IgD-negative memory B cell (primary cell): ENCODE measurements around the gene BTC. TPM values are rescaled to one million over a fixed set of nuclear protein-coding genes. Genes with fewer than 3 reads are reported as not detected.

ENCODE experiments used
- H3K27ac Mint-ChIP-seq, 3 donors: one replicate each; pipeline ENCODE4 v1.8.0; 2020 to 2022; ENCODE audit warnings: mild to moderate bottlenecking in 3 of 3, mixed read lengths in 3 of 3, moderate library complexity in 1 of 3
- H3K27me3 Mint-ChIP-seq: one replicate; pipeline ENCODE4 v1.8.0; 2021; ENCODE audit warnings: mixed read lengths
- H3K36me3 Mint-ChIP-seq: one replicate; pipeline ENCODE4 v1.8.0; 2020; ENCODE audit warnings: mild to moderate bottlenecking, mixed read lengths
- H3K4me1 Mint-ChIP-seq, 3 donors: one replicate each; pipeline ENCODE4 v1.8.0; 2020 to 2022; ENCODE audit warnings: mixed read lengths in 3 of 3, mild to moderate bottlenecking in 1 of 3
- H3K4me3 Mint-ChIP-seq, 4 donors: one replicate each; pipeline ENCODE4 v1.8.0; 2020 to 2022; ENCODE audit warnings: mild to moderate bottlenecking in 4 of 4, mixed read lengths in 4 of 4, moderate library complexity in 3 of 4
- H3K9me3 Mint-ChIP-seq, 3 donors: one replicate each; pipeline ENCODE4 v1.8.0; 2020 to 2021; ENCODE audit warnings: mixed read lengths in 3 of 3, mild to moderate bottlenecking in 1 of 3
- polyA plus RNA-seq: library from polyadenylated mRNA; unstranded; fragments of 300-500 nt; fragmentation: Illumina TruSeq; gene quantifications from one replicate; pipeline ENCODE4 v1.2.3, GENCODE V29; 2021

BTC gene
- polyA plus RNA-seq, 1 donor from 2014 or later: not detected

- Mint-ChIP-seq H3K4me3 (no peak overlapping the region), H3K27me3 (no peaks in the 10 kb centered on the region), H3K36me3 (no peaks in the 10 kb centered on the region), H3K27ac (no peak overlapping the region), H3K9me3 (peaks cover 0 to 3% (median 0%) of the 10 kb centered on the region in 3 donors), H3K4me1 (no peaks in the 10 kb centered on the region)
Observed at GRCh38 chr4:74777531-74777930, 16.8 kb downstream of the BTC start.

- peaks cover 3% of the 10 kb centered on the region for H3K27me3 Mint-ChIP-seq
- H3K27ac Mint-ChIP-seq: no peak overlapping the region
- H3K4me3 Mint-ChIP-seq: no peak overlapping the region
- H3K36me3 Mint-ChIP-seq: no peaks in the 10 kb centered on the region
- no peaks in the 10 kb centered on the region for H3K9me3 Mint-ChIP-seq
- no peaks in the 10 kb centered on the region for H3K4me1 Mint-ChIP-seq
Observed at GRCh38 chr4:74772783-74773182, 21.5 kb downstream of the BTC start.

DNA sequence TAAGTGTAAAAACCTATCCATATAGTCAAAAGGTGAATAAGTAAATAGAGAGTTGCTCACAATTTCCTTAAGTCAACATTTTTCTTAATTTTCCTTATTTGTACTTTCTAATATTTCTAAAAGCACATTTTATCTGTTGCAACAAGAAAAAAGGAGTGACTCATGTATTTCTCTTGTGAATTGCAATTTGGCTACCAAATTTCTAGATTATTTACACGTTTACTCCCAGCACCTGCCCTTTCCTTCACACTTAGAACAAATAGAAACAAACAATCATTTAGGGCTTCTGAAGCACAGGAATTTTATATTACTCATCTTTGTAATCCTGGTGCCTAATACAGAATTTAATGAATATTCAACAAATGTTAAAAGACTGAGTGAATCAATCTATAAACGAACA lies 22.2 kb downstream of the BTC start:
- Mint-ChIP-seq H3K27me3 (peaks cover 3% of the 10 kb centered on the region), H3K27ac (no peak overlapping the region), H3K4me3 (no peak overlapping the region), H3K4me1 (no peaks in the 10 kb centered on the region), H3K36me3 (no peaks in the 10 kb centered on the region), H3K9me3 (no peaks in the 10 kb centered on the region)

DNA sequence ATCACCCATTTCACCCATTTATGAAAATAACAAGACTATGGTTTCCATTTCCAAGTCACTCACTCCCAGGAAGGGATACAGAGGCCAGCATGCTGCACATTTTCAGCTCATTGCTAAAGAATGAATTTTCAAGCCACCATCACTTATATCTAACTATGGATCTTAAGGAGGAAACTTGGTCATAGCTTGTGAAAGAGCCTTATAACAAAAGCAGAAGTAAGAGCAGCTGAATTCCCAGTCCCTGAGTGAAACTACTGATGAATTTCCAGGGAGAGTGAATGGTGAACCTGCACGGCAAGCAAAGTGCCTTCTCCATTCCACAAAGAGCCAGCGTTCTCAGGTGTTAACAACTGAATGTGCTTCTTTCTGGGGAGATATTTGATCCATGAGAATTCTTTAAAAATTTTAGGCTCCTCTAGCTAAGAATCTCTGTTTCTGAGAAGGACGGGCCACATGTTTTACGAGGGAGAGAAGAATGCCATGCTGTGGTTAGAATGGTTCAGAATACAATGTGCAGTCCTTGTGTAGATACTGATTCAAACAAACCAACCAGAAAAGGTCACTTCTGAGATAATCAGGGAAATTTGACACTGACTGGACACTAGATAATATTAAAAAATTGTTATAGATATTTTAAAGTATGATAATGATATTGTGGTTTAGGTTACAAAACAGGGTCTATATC lies 24.0 kb downstream of the BTC start:
- Mint-ChIP-seq H3K9me3 (no peaks in the 10 kb centered on the region), H3K4me3 (no peak overlapping the region), H3K27ac (no peak overlapping the region), H3K27me3 (peaks cover 3% of the 10 kb centered on the region), H3K4me1 (no peaks in the 10 kb centered on the region), H3K36me3 (no peaks in the 10 kb centered on the region)

- Mint-ChIP-seq H3K9me3 (peaks cover 0 to 2% (median 0%) of the 10 kb centered on the region in 3 donors), H3K27ac (no peak overlapping the region), H3K36me3 (no peaks in the 10 kb centered on the region), H3K4me1 (no peaks in the 10 kb centered on the region), H3K27me3 (peaks cover 3% of the 10 kb centered on the region), H3K4me3 (no peak overlapping the region)
Observed at GRCh38 chr4:74768857-74769525, 25.3 kb downstream of the BTC start.

DNA sequence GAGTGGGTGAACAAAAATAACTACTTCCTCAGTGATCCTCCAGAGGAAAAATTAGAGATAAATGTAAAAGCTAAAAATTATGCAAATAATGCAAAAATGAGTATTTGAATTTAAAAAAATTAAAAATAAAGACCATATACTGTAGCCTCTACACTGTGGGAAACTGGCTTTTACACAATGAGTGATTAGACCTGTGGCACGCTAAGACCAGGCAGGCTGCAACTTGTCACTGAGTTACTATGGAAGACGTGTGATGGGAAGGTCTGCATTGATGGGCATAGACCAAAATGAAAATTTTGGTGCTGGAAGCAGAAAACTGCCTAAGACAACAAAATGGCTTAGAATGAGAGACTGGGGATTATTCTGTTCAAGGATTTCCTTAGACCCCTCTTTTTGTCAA lies 30.2 kb downstream of the BTC start:
- Mint-ChIP-seq H3K4me1 (no peaks in the 10 kb centered on the region), H3K27ac (no peak overlapping the region), H3K36me3 (no peaks in the 10 kb centered on the region), H3K27me3 (no peaks in the 10 kb centered on the region), H3K9me3 (peaks cover 0 to 2% (median 0%) of the 10 kb centered on the region in 3 donors), H3K4me3 (peak overlapping the region in 1 of 4 donors; percentile 6)

DNA sequence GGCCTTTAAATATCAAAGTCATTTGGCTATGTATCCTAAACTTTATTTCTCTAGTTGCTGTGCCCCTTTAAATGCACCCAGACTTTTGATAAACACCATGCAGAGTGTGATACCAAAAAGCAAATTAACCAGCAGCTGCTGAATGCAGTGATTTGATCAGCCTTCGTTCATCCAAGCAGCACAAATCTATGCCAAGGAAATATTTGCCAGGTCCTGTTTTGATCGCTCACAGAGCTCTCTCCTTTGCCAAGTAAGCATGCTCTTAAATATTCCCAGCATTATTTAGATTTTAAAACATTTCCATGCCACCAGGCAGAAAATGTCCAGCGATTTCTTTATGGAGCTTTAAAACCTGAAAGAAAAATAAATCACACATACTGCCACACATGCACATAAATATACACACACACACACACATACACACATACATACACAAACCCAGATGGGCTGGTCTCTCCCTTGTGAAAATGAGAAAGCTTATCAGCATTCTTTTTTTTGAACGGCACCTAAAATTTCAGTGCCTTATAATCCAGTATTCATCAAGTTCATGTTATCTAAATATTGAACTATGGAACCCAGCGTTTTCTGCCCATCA lies 35.7 kb downstream of the BTC start:
- Mint-ChIP-seq H3K4me3 (no peak overlapping the region), H3K4me1 (peaks cover 0 to 7% (median 6%) of the 10 kb centered on the region in 3 donors), H3K36me3 (no peaks in the 10 kb centered on the region), H3K9me3 (no peaks in the 10 kb centered on the region), H3K27ac (no peak overlapping the region), H3K27me3 (peaks cover 1% of the 10 kb centered on the region)

- Mint-ChIP-seq H3K4me1 (peaks cover 0 to 7% (median 6%) of the 10 kb centered on the region in 3 donors), H3K36me3 (no peaks in the 10 kb centered on the region), H3K4me3 (no peak overlapping the region), H3K27ac (no peak overlapping the region), H3K27me3 (peaks cover 1% of the 10 kb centered on the region), H3K9me3 (no peaks in the 10 kb centered on the region)
Observed at GRCh38 chr4:74757136-74757535, 37.2 kb downstream of the BTC start.

DNA sequence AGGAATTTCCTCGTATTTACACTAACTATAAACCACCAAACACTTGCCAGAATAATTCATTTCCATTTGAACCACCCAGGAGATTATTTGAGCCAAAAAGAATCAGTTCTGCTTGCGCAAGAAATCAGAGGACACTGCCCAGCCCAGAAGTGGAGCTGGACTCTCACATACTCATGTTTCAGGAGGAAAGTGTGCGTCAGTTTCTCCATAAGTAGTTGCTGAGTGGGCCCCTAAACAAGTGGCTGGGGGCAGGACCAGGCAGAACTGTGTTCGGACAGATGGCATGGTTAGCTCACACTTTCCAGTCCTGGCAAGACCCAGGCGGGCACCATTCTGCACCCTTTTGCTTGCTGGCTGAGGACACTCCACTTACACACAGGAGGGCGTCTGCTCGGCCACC lies 38.8 kb downstream of the BTC start:
- peaks cover 1% of the 10 kb centered on the region for H3K27me3 Mint-ChIP-seq
- H3K4me3 Mint-ChIP-seq: no peak overlapping the region
- H3K36me3 Mint-ChIP-seq: no peaks in the 10 kb centered on the region
- H3K4me1 Mint-ChIP-seq: peaks cover 0 to 7% (median 6%) of the 10 kb centered on the region in 3 donors
- H3K9me3 Mint-ChIP-seq: no peaks in the 10 kb centered on the region
- no peak overlapping the region for H3K27ac Mint-ChIP-seq

DNA sequence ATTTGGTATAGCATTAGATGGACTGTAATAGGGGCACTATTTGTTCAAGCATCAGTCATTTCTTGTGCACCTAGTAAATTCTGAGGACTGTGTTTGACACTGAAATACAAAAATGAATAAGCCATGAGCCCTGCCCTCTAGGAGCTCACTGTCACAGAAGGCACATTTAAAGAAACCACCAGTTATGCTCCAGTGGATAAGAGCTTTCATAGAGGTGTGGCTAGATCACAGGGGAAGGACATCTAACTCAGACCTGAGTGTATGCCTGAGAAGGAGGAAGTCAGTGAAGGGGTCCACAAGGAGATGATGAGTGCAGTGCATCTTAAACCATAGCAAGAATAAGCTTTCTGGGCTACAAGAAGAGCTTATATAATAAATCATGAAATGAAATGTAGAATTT lies 40.1 kb downstream of the BTC start:
- no peaks in the 10 kb centered on the region for H3K36me3 Mint-ChIP-seq
- H3K4me1 Mint-ChIP-seq: peaks cover 0 to 7% (median 6%) of the 10 kb centered on the region in 3 donors
- no peak overlapping the region for H3K4me3 Mint-ChIP-seq
- H3K27ac Mint-ChIP-seq: no peak overlapping the region
- H3K9me3 Mint-ChIP-seq: no peaks in the 10 kb centered on the region
- peaks cover 1% of the 10 kb centered on the region for H3K27me3 Mint-ChIP-seq

DNA sequence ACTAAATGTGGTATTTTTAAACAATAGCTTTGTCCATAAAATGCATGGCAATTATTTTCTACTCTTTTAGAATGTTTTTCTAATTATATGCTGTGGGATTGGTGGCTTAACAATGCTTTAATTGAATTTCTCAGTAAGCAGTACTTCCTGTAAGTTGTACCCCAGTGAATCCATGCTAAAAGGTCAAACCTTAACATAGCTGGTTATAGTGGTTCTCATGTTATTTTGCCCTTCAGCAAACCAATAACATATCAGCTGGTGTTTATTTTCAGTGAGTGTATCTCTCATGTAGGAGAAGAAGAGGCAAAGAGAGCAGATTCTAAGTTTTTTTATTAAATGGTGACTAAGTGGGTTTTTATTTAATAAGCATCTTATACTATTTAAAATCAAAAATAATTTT lies 41.5 kb downstream of the BTC start:
- H3K4me3 Mint-ChIP-seq: no peak overlapping the region
- H3K36me3 Mint-ChIP-seq: no peaks in the 10 kb centered on the region
- H3K27me3 Mint-ChIP-seq: peaks cover 1% of the 10 kb centered on the region
- H3K27ac Mint-ChIP-seq: no peak overlapping the region
- no peaks in the 10 kb centered on the region for H3K9me3 Mint-ChIP-seq
- peaks cover 0 to 7% (median 6%) of the 10 kb centered on the region in 3 donors for H3K4me1 Mint-ChIP-seq

DNA sequence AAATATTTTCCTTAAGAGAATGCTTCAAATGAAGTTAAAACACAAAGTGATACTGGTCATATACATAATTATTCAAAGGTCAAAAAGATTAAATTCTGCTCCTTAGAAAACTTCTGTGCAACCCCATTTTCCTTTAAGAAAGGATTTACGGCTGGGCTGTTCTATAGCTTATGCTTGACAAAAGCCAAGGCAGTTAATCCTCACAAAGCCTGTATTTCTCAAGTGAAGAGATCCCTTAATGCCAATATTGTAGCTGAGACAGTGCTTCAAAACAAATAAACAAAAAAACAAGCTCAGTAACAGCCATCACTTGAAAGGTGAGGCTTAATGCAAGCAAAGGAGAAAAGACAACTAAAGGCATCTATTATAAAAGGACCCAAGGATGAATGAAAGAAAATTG lies 42.5 kb downstream of the BTC start:
- H3K9me3 Mint-ChIP-seq: no peaks in the 10 kb centered on the region
- peaks cover 3% of the 10 kb centered on the region for H3K27me3 Mint-ChIP-seq
- no peak overlapping the region for H3K27ac Mint-ChIP-seq

DNA sequence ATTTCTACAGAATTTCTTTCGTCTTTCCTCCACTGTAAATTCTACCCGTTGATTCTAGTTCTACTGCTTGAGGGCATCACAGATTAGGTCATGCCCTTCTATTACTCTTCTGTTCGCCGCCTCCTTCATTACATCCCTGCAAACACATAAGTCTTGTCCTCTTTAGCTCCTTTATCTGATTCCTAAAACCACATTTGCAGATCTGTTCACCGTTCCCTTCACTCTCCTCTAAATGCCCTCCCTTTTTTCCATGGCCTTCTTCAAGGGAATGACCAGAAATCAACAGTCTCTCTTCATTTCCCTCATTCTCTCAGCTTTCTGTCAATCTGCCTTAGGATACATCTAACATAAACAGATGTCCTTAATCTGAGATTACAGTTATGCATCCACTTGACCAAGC lies 43.1 kb downstream of the BTC start:
- Mint-ChIP-seq H3K27ac (no peak overlapping the region), H3K36me3 (peaks cover 2% of the 10 kb centered on the region), H3K4me3 (no peak overlapping the region), H3K27me3 (peaks cover 3% of the 10 kb centered on the region), H3K4me1 (peaks cover 0 to 7% (median 6%) of the 10 kb centered on the region in 3 donors), H3K9me3 (no peaks in the 10 kb centered on the region)

More for the DNA sequence above, 42.5 kb downstream of the BTC start:
- no peak overlapping the region for H3K4me3 Mint-ChIP-seq
- H3K36me3 Mint-ChIP-seq: peaks cover 2% of the 10 kb centered on the region
- H3K4me1 Mint-ChIP-seq: peaks cover 0 to 7% (median 6%) of the 10 kb centered on the region in 3 donors

DNA sequence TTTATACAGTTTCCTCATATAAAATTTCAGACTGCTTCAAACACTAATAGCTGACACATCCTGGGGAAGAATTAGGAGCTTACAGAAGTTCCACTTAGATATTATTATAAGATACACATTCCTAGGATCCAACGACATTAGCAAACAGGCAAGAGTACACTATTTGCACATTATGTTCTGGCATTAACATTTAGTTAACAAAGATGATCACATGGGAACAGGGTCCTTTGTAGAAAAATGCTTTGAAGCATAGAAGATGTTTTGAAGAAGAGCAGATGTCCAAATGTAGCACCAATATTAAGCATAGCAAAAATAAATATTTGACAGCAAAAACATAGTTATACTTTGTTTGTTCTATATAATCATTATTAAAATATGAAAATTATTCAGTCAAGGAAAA lies 52.1 kb downstream of the BTC start:
- H3K4me3 Mint-ChIP-seq: no peak overlapping the region

GRCh38 chr4:74738464-74739143 lies 55.7 kb downstream of the BTC start:
- Mint-ChIP-seq H3K36me3 (no peaks in the 10 kb centered on the region), H3K9me3 (no peaks in the 10 kb centered on the region)

More for the DNA sequence above, 52.1 kb downstream of the BTC start:
- H3K27ac Mint-ChIP-seq: no peak overlapping the region
- H3K36me3 Mint-ChIP-seq: no peaks in the 10 kb centered on the region
- H3K9me3 Mint-ChIP-seq: no peaks in the 10 kb centered on the region
- no peaks in the 10 kb centered on the region for H3K4me1 Mint-ChIP-seq
- no peaks in the 10 kb centered on the region for H3K27me3 Mint-ChIP-seq

More at GRCh38 chr4:74738464-74739143, 55.7 kb downstream of the BTC start:
- H3K27ac Mint-ChIP-seq: no peak overlapping the region
- no peaks in the 10 kb centered on the region for H3K27me3 Mint-ChIP-seq
- no peaks in the 10 kb centered on the region for H3K4me1 Mint-ChIP-seq
- no peak overlapping the region for H3K4me3 Mint-ChIP-seq
